NOMO-1 (cell line): Measurements from ENCODE around the gene MCF2L2.
"Not testable (repeated sequence)": the region's sequence is repeated elsewhere in the genome, so short reads cannot be mapped to it uniquely, and the experiment has no call there.

Experiments used
- DNase-seq, 2 experiments: peaks; one replicate each; lab custom pipeline; 2025; ENCODE audit not compliant: unreplicated experiment in 2 of 2; lab: John Stamatoyannopoulos, UW

Gene MCF2L2

GRCh38 chr3:183182732-183183610 is 245.4 kb downstream of the MCF2L2 start:
- no peak for DNase-seq

- DNase-seq: no peak
These were observed 246.3 kb downstream of the MCF2L2 start for GRCh38 chr3:183182073-183182472.

GRCh38 chr3:183181606-183182005 is 246.8 kb downstream of the MCF2L2 start:
- no peak for DNase-seq

GRCh38 chr3:183180784-183181295 is 247.6 kb downstream of the MCF2L2 start:
- DNase-seq: no peak

GRCh38 chr3:183180110-183180783 is 248.2 kb downstream of the MCF2L2 start:
- DNase-seq: no peak

- DNase-seq: not testable (repeated sequence)
These were observed 248.9 kb downstream of the MCF2L2 start for GRCh38 chr3:183179550-183179908.

GRCh38 chr3:183178833-183179549 is 249.4 kb downstream of the MCF2L2 start:
- DNase-seq: peak; percentile 32 to 48

GRCh38 chr3:183178512-183178832 is 249.9 kb downstream of the MCF2L2 start:
- DNase-seq: no peak

GRCh38 chr3:183172051-183172639 is 256.3 kb downstream of the MCF2L2 start:
- peak; percentile 21 to 43 for DNase-seq

- DNase-seq: not testable (repeated sequence)
These were observed 260.4 kb downstream of the MCF2L2 start for GRCh38 chr3:183167975-183168374.

GRCh38 chr3:183163563-183163962 is 264.9 kb downstream of the MCF2L2 start:
- DNase-seq: no peak

GRCh38 chr3:183161552-183162336 is 266.7 kb downstream of the MCF2L2 start:
- DNase-seq: peak; percentile 36 to 72

- no peak for DNase-seq
These were observed 267.8 kb downstream of the MCF2L2 start for GRCh38 chr3:183160616-183161015.

- no peak for DNase-seq
These were observed 269.1 kb downstream of the MCF2L2 start for GRCh38 chr3:183159333-183159732.

- DNase-seq: peak in 1 of 2 experiments; percentile 34
These were observed 269.8 kb downstream of the MCF2L2 start for GRCh38 chr3:183158551-183159006.

- no peak for DNase-seq
These were observed 270.3 kb downstream of the MCF2L2 start for GRCh38 chr3:183158113-183158512.

- DNase-seq: no peak
These were observed 272.2 kb downstream of the MCF2L2 start for GRCh38 chr3:183156266-183156665.

- no peak for DNase-seq
These were observed 272.9 kb downstream of the MCF2L2 start for GRCh38 chr3:183155499-183155898.

- DNase-seq: no peak
These were observed 275.0 kb downstream of the MCF2L2 start for GRCh38 chr3:183153210-183153950.
